Raji (cell line): ENCODE results near the gene SEPTIN7.

Experiments used
- POLR2A ChIP-seq: IDR thresholded peaks from 2 replicates; pipeline ENCODE4 v1.6.1; 2011; ENCODE audit warnings: low read depth, low read length, control low read depth; ENCODE audit not compliant: insufficient read depth

Gene SEPTIN7

GRCh38 chr7:35800718-35801391 lies at the start of gene SEPTIN7:
TSS of gene SEPTIN7 (plus strand) at chr7:35801057. CDS start at chr7:35801210, 153 bp downstream.
- TF ChIP-seq POLR2A = peak; percentile 88

DNA sequence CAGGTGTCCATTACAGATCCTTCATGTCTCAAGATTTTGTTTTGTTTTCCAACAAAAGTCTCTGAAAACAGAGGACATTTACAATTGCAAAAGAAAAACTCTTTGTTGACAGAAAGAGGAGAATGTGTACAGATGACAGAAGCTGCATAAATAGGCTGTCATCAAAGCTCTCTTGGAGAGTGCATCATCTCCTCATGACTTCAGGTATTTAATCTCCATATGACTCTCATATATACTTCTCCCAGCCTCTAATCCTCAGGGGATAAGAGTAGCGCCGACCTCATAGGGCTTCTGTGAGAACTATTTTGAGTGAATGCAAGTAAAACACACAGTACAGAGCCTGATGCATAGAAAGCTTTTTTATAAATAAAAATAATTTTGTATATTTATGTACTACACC lies 48.1 kb upstream of the SEPTIN7 start:
- no peak for TF ChIP-seq POLR2A

- TF ChIP-seq POLR2A = no peak
Observed at GRCh38 chr7:35753761-35754603, 46.9 kb upstream of the SEPTIN7 start.

- no peak for TF ChIP-seq POLR2A
Observed at GRCh38 chr7:35754741-35755140, 46.1 kb upstream of the SEPTIN7 start.

- TF ChIP-seq POLR2A = no peak
Observed at GRCh38 chr7:35755711-35756110, 45.1 kb upstream of the SEPTIN7 start.

DNA sequence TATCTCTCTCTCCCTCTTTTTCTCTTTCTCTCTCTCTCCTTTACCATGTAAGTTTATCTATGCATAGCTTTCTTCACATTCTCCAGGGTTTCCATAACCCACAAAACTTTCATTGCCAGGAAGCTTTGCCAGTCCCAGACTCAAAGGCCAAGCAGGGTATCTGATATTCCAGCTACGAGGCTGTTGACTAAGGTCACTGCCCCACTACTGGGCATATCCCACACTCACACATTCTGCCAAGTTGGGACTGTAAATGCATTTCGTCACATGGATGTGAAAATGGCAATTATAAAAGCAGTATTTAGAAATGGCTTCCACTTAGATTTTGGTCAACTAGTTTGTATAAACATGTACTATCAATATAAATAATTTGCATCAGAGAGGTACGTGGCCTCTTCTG lies 43.3 kb upstream of the SEPTIN7 start:
- TF ChIP-seq POLR2A = no peak

DNA sequence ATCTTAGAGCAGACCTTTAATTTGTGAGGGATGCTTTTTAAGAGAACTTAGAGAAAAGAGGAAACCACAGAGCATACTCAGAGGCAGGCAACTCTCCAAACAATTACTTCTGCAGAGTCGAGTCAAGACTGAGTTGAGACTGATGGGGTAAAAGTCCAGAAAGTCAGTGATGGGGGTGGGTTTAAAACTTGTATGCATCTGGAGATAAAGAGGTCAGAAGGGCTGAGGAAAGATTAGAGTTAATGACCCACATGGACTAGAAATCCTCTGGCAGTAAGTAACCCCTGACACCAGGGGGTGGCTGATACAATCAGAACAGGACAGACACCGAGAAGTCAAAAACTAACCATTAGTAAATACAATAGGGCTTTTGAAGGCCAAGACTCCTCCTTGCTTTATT lies 42.4 kb upstream of the SEPTIN7 start:
- no peak for TF ChIP-seq POLR2A

GRCh38 chr7:35760143-35760745 lies 40.6 kb upstream of the SEPTIN7 start:
- no peak for TF ChIP-seq POLR2A

- no peak for TF ChIP-seq POLR2A
Observed at GRCh38 chr7:35761871-35762677, 38.8 kb upstream of the SEPTIN7 start.

- no peak for TF ChIP-seq POLR2A
Observed at GRCh38 chr7:35762781-35763180, 38.1 kb upstream of the SEPTIN7 start.

DNA sequence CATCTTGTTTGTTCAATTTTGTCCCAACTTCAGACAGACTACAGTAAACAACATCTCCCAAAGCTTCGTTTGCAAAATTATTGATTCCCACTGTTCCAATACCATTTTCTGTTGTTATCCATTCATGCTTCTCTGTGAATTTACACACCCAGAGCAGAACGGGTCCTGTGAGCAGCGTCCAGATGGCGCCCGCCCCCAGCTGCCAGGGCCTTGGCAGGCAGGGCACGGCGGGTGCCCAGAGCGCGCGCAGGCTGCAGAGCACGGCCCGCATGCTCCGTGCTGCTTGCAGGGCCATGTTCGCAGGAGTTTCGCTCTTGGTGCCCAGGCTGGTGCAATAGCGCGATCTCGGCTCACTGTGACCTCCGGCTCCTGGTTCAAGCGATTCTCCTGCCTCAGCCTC lies 32.5 kb upstream of the SEPTIN7 start:
- no peak for TF ChIP-seq POLR2A

- no peak for TF ChIP-seq POLR2A
Observed at GRCh38 chr7:35771776-35772175, 29.1 kb upstream of the SEPTIN7 start.

GRCh38 chr7:35773994-35774393 lies 26.9 kb upstream of the SEPTIN7 start:
- TF ChIP-seq POLR2A = no peak

DNA sequence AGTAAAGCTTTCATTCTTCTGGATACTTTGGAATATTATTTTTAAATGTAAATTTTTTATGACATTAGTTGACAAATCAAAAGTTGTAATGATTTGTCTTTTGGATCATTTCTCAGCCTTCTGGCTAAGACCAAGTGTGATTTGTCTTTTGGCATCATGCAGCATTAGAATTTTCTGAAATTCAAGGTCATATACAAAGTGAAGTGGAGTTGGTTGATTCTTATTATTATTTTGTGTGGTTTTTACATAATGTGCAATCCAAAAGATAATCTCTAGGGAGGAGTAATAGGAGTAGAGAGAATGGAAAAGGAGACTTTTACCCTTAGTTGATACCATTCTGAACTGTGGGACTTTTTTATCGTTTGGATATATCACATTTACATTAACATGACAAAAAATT lies 24.2 kb upstream of the SEPTIN7 start:
- no peak for TF ChIP-seq POLR2A

- no peak for TF ChIP-seq POLR2A
Observed at GRCh38 chr7:35777121-35777520, 23.7 kb upstream of the SEPTIN7 start.

- TF ChIP-seq POLR2A = no peak
Observed at GRCh38 chr7:35780070-35780469, 20.8 kb upstream of the SEPTIN7 start.

GRCh38 chr7:35781200-35781701 lies 19.6 kb upstream of the SEPTIN7 start:
- no peak for TF ChIP-seq POLR2A
